Stimulated activated CD4-positive, alpha-beta T cell treated with anti-CD3 and anti-CD28 coated beads, Interleukin-1b, Interleukin-23, amount 100 ng/mL, for 48 hours (primary cell): ENCODE data around the gene ETNK1.
"Not testable (repeated sequence)": the region's sequence is repeated elsewhere in the genome, so short reads cannot be mapped to it uniquely, and the experiment has no call there.

Experiments used
- DNase-seq: peaks from one replicate; pipeline ENCODE4 v3.0.0-alpha.2; 2020

Gene ETNK1

GRCh38 chr12:22691319-22691718, 66.3 kb downstream of the ETNK1 start:
- no peak for DNase-seq

DNA sequence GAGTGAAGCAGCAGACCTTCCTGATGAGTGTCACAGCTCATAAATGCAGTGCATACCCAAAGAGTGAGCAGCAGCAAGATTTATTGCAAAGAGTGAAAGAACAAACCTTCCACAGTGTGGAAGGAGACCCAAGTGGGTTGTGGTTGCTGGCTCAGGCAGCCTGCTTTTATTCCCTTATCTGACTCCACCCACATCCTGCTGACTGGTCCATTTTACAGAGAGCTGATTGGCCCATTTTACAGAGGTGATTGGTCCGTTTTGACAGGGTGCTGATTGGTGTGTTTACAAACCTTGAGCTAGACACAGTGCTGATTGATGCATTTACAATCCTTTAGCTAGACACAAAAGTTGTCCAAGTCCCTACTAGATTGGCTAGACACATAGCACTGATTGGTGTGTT, 67.5 kb downstream of the ETNK1 start:
- not testable (repeated sequence) for DNase-seq

DNA sequence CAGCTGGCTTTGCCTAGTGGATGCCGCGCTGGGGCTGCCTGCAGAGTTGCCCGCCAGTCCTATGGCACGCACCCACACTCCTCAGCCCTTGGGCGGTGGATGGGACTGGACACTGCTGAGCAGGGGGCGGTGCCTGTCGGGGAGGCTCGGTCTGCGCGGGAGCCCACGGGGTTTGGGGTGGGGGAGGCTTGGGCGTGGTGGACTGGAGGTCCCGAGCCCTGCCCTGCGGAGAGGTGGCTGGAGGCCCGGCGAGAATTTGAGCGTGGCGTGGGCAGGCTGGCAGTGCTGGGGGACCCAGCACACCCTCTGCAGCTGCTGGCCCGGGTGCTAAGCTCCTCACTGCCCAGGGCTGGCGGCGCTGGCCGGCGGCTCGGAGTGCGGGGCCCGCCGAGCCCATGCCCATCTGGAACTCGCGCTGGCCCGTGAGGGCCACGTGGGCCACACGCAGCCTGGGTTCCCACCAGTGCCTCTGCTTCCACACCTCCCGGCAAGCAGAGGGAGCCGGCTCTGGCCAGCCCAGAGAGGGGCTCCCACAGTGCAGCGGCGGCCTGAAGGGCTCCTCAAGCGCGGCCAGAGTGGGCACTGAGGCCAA, 68.1 kb downstream of the ETNK1 start:
- DNase-seq = no peak

- no peak for DNase-seq
These were observed 73.6 kb downstream of the ETNK1 start for GRCh38 chr12:22698576-22698975.

DNA sequence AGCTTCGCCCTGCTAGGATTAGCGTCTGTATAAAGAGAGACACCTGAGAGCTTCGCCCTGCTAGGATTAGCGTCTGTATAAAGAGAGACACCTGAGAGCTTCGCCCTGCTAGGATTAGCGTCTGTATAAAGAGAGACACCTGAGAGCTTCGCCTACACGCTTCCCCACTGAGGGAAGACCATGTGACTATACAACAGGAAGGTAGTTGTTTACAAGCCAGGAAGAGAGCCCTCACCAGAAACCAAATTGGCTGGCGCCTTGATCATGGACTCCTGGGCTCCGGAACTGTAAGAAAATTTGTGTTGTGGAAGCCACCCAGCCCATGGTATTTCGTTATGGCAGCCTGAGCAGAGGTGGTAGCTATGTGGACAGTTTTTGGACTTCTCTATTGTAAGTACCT, 74.7 kb downstream of the ETNK1 start:
- not testable (repeated sequence) for DNase-seq

- no peak for DNase-seq
These were observed 75.1 kb downstream of the ETNK1 start for GRCh38 chr12:22700106-22700505.

DNA sequence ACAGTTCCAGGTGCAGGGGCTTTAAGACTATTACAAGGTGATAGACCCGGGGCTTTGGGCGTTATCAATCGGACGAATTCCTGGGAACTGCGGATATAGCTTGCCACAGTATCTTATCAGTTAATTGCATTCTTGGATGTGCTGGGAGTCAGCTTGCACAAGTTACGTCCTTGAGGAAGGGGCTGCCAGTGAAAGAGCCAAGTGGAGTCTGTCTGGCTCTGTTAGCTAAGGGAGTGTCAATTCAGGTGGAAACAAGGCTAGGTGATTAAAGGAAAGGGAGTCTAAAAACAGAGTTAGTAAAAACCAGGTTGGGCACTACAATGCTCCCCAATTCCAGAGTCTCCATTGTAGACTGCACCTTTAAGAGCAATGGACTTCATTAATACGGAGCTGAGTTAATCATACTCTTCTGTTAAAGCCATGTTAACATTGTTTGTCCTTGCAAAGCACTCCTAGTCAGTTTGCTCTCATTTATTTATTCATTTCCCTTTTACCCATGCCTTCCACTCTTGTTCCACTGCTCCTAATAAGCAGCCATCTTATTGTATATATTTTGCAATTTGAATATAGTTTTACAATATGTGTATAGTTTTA, 76.3 kb downstream of the ETNK1 start:
- DNase-seq = not testable (repeated sequence)

- no peak for DNase-seq
These were observed 77.7 kb downstream of the ETNK1 start for GRCh38 chr12:22702690-22703089.

GRCh38 chr12:22709292-22709691, 84.3 kb downstream of the ETNK1 start:
- DNase-seq = no peak

- no peak for DNase-seq
These were observed 87.1 kb downstream of the ETNK1 start for GRCh38 chr12:22712083-22712482.

- no peak for DNase-seq
These were observed 90.3 kb downstream of the ETNK1 start for GRCh38 chr12:22715254-22715653.

DNA sequence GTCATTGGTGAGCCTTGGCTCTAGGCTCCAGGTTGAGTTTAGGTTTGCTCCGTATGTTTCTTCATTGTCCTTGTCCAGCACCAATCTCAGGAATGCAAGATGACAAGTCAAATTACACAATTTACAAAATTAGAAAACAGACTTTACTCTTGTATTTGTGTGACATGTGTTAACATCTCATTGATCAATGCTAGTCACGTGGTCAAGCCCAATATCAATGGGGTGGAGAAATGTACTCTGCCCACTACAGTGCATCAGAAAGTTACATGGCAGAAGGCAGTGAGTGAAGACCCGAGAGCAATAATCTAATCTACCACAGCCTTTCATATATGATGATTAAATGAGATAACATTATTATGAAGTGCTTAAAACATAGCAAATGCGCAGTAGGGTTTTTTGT, 94.8 kb downstream of the ETNK1 start:
- DNase-seq = no peak

DNA sequence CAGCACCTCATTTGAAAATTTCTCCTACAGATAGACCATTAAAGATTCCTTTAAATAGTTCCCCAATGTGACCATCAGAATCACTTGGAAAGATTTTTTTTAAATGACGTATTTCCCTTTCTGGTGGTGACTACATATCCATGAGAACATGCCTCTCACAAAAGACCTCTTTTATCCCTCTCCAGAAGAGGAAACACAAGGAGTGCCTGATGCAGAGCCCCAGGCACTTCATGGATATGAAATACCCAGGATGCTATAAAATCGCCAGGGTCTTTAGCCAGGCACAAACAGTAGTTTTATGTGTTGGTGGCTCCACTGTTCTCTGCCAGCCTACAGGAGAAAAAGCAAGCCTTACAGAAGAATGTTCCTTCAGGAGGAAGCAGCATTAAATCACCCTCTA, 97.1 kb downstream of the ETNK1 start:
- DNase-seq = no peak

- DNase-seq = no peak
These were observed 97.8 kb downstream of the ETNK1 start for GRCh38 chr12:22722779-22723178.

DNA sequence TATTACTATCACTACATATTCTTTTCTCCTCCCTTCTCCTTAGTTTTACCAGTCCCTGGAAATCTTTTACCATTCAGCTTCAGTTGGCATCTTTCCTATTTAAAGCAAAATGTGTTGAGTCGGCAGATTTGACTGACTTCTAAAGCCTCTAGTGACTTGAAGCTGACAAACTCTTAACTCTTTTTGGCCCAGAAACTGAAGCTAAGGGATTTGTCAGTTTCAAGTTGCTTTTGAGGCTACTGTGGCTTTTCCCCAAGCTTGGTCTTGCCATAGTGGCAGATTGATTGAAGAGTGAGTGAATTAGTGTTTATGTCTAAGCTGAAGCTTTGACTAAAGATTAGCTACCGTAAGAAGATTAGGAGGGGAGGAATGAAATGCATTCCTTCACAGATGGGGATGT, 104.0 kb downstream of the ETNK1 start:
- no peak for DNase-seq

- DNase-seq = no peak
These were observed 104.5 kb downstream of the ETNK1 start for GRCh38 chr12:22729431-22729956.

- DNase-seq = no peak
These were observed 105.0 kb downstream of the ETNK1 start for GRCh38 chr12:22729957-22730443.

DNA sequence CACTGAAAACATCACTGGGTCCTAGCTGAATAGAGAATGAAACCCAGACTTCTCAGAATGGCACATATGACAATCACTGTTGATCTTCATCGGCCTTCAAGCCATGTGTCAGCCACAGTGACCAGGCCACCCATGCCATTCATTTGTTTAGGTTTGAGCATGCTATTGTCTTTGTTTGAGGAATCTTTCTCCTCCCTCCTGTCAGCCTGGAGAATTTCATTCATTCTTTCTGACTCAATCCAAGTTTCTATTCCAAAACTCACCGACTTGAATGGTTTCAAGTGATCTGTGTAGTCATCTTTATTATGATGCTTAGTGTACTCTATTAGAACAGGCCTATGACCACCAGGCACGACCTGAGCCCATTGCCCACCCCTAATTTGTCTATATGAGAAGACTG, 106.3 kb downstream of the ETNK1 start:
- no peak for DNase-seq

DNA sequence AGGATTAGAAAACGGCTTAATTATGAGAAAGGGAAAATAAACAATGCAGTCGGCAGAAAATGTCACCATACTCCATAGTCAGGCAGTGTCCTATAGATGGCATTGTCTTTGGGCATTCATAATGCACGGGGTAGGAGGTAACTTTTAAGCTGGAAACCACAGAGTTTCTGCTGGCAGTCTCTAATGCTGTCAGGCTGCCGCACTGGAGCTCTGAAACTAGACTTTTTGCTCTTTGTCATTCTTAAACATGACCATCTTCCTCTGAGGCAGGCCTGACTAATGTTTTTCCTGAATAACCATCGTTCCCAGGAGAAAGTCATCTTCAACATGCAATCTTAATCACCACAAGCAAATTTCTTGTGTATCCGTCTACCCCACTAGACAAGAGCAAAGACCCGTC, 108.8 kb downstream of the ETNK1 start:
- DNase-seq = no peak

GRCh38 chr12:22738945-22739344, 114.0 kb downstream of the ETNK1 start:
- no peak for DNase-seq
